Myometrial cell (primary cell): ENCODE data around the gene SPRR2A. TPM values are rescaled to one million over a fixed set of nuclear protein-coding genes. Genes with fewer than 3 reads are reported as not detected.

Experiments
- total RNA-seq: library from RNA; depleted of rRNA; stranded (reverse); fragments of >200 nt; gene quantifications from 2 replicates; pipeline ENCODE4 v1.2.3, GENCODE V29; 2015

The SPRR2A gene
- total RNA-seq = not detected in 2 replicates

DNA sequence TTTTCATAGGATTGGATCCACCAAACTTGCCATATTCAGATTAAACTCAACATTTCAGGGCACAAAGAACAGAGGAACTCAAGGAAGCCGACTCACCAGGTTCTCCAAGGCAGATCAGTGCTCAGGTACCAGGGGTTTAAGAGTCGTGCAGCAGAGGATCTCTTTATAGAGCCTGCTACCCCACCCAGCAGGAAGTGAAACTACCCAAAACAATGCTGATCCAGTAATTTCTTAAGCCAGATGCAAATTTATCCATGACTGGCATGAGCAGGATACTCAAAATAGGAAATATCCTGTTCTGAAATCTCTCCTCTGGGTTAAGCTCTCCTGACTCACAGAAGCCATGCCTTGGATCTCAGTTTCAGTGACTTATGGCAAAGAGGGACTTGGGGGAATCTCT, at the start of gene SPRR2A:
SPRR2A (minus strand) TSS at position 138 of the 400 bp plus-strand sequence. CDS start 777 bp downstream, outside the sequence.

DNA sequence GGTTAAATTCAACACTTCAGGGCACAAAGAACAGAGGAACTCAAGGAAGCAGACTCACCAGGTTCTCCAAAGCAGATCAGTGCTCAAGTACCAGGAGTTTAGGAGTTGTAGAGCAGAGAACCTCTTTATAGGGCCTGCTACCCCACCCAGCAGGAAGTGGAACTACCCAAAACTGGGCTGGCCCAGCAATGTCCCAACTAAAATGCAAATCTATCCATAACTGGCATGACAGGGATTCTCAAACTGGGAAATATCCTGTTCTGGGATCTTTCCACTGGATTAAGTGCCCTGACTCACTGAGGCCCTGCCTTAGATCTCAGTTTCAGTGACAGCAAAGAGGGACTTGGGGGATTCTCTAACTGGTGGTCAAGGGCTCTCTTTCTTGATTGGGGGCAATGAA, 37.1 kb upstream of the SPRR2A start, which contains the start of gene SPRR2E:
SPRR2E (minus strand) TSS at position 101 of the 400 bp plus-strand sequence. CDS start 775 bp downstream, outside the sequence.

DNA sequence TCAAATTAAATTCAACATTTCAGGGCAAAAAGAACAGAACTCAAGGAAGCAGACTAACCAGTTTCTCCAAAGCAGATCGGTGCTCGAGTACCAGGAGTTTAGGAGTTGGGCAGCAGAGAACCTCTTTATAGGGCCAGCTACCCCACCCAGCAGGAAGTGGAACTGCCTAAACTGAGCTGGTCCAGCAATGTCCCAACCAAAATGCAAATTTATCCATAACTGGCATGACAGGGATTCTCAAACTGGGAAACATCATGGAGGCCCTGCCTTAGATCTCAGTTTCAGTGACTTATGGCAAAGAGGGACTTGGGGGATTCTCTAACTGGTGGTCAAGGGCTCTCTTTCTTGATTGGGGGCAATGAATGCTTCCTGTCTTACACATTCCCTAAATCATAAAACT, 14.2 kb upstream of the SPRR2A start, which contains the start of gene SPRR2B:
SPRR2B (minus strand) TSS at position 101 of the 400 bp plus-strand sequence. CDS start 772 bp downstream, outside the sequence.

DNA sequence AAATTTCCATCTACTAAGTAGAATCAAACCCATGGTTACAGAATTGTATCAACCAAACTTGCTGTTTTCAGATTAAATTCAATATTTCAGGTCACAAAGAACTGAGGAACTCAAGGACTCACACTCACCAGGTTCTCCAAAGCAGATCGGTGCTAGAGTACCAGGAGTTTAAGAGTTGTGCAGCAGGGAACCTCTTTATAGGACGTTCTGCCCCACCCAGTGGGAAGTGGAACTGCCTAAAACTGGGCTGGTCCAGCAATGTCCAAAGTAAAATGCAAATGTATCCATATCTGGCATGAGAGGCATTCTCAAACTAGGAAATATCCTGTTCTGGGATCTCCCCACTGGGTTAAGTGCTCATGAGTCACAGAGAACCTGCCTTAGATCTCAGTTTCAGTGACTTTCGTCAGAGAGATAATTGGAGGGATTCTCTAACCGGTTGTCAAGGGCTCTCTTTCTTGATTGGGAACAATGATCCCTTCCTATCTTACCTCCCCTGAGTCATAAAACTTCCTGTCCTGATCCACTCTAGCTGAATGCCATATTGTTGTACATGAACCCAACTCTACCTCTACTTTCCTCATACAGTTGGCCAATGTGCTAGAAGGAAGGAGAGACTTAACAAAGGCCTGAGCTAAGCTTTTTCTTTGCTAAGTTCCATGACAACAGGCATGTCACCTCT, 16.2 kb downstream of the SPRR2A start, which contains the start of gene SPRR2D:
SPRR2D (minus strand) TSS at position 171 of the 682 bp plus-strand sequence. CDS start 774 bp downstream, outside the sequence.

DNA sequence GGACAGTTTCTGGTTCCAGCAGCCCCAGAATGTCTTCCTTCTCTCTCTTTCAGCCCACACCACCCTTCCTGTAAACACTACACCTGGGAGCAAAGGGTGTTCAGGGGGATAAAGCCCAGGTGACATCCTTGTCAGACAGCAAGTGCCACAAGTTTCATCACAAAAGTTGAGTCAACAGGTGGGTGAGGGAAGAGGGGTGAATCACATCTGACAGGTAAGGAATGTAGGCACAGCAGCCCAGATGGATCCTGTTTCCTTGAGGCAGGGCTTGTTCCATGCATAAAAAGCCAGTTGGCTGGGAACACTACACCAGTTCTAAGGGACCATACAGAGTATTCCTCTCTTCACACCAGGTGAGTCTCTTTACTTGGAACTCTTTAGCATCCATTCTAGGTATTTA, 26.4 kb downstream of the SPRR2A start, which contains the start of gene SPRR1B:
SPRR1B (plus strand) TSS at position 309 of the 400 bp plus-strand sequence. CDS start 1,143 bp downstream, outside the sequence.

Other genes with a start within 250 kb of the SPRR2A start
- not detected in 2 replicates for gene LCE1B, start 245.5 kb downstream of the SPRR2A start, total RNA-seq
- gene LCE1A, start 230.0 kb downstream of the SPRR2A start, total RNA-seq = not detected in 2 replicates
- gene LCE6A, start 214.7 kb downstream of the SPRR2A start, total RNA-seq = not detected in 2 replicates
- gene LCE7A, start 197.5 kb downstream of the SPRR2A start, total RNA-seq = not detected in 2 replicates
- not detected in 2 replicates for gene SMCP, start 179.2 kb downstream of the SPRR2A start, total RNA-seq
- not detected in 2 replicates for gene IVL, start 149.0 kb downstream of the SPRR2A start, total RNA-seq
- not detected in 2 replicates for gene SPRR5, start 110.3 kb downstream of the SPRR2A start, total RNA-seq
- not detected in 2 replicates for gene SPRR4, start 86.9 kb downstream of the SPRR2A start, total RNA-seq
- not detected in 2 replicates for gene SPRR1A, start 73.4 kb downstream of the SPRR2A start, total RNA-seq
- gene SPRR3, start 55.8 kb downstream of the SPRR2A start, total RNA-seq = not detected in 2 replicates
- gene SPRR1B, start 26.3 kb downstream of the SPRR2A start, total RNA-seq = not detected in 2 replicates
- not detected in 2 replicates for gene SPRR2D, start 16.4 kb downstream of the SPRR2A start, total RNA-seq
- not detected in 2 replicates for gene SPRR2B, start 14.1 kb upstream of the SPRR2A start, total RNA-seq
- gene SPRR2E, start 37.0 kb upstream of the SPRR2A start, total RNA-seq = not detected in 2 replicates
- gene SPRR2F, start 56.0 kb upstream of the SPRR2A start, total RNA-seq = not detected in 2 replicates
- not detected in 2 replicates for gene SPRR2G, start 93.4 kb upstream of the SPRR2A start, total RNA-seq
- gene LELP1, start 145.9 kb upstream of the SPRR2A start, total RNA-seq = not detected in 2 replicates
- gene PRR9, start 160.1 kb upstream of the SPRR2A start, total RNA-seq = not detected in 2 replicates
- not detected in 2 replicates for gene LORICRIN, start 202.2 kb upstream of the SPRR2A start, total RNA-seq